Measurements from ENCODE around the gene IZUMO2. TPM values are rescaled to one million over a fixed set of nuclear protein-coding genes. Genes with fewer than 3 reads are reported as not detected.

The IZUMO2 gene
- polyA plus RNA-seq, 3 donors, result not detected

GRCh38 chr19:50190439-50190891 is 27.4 kb upstream of the IZUMO2 start:
- no peak overlapping the region for H3K27ac ChIP-seq (ENCODE audit: low read depth, low read length)
- 62 to 71% (median 67%) methylated on average over 8 of the region's 8 CpGs for WGBS, 3 donors

GRCh38 chr19:50189331-50189730 is 26.2 kb upstream of the IZUMO2 start:
- no peak overlapping the region for H3K27ac ChIP-seq (ENCODE audit: low read depth, low read length)
- 69 to 77% (median 75%) methylated on average over 8 of the region's 8 CpGs for WGBS, 3 donors

- 40 to 82% (median 77%) methylated on average over 13 of the region's 13 CpGs for WGBS, 3 donors
- H3K27ac ChIP-seq (ENCODE audit: low read depth, low read length), result no peak overlapping the region
Observed at GRCh38 chr19:50187937-50188336, 24.9 kb upstream of the IZUMO2 start.

- no peak overlapping the region for H3K27ac ChIP-seq (ENCODE audit: low read depth, low read length)
- WGBS, 3 donors, result 17 to 34% (median 29%) methylated on average over 1 of the region's 1 CpG
Observed at GRCh38 chr19:50184196-50184595, 21.1 kb upstream of the IZUMO2 start.

GRCh38 chr19:50181121-50181520 is 18.0 kb upstream of the IZUMO2 start:
- 45 to 82% (median 79%) methylated on average over 5 of the region's 5 CpGs for WGBS, 3 donors
- H3K27ac ChIP-seq (ENCODE audit: low read depth, low read length), result no peak overlapping the region

GRCh38 chr19:50178859-50179537 is 15.9 kb upstream of the IZUMO2 start:
- H3K27ac ChIP-seq (ENCODE audit: low read depth, low read length), result no peak overlapping the region

GRCh38 chr19:50178320-50178719 is 15.2 kb upstream of the IZUMO2 start:
- H3K27ac ChIP-seq (ENCODE audit: low read depth, low read length), result no peak overlapping the region
- WGBS, 3 donors, result 52 to 79% (median 66%) methylated on average over 1 of the region's 1 CpG

More at GRCh38 chr19:50178859-50179537, 15.9 kb upstream of the IZUMO2 start:
- 39 to 57% (median 45%) methylated on average over 9 of the region's 9 CpGs for WGBS, 3 donors

- no peak overlapping the region for H3K27ac ChIP-seq (ENCODE audit: low read depth, low read length)
- WGBS, 3 donors, result 77 to 86% (median 81%) methylated on average over 9 of the region's 9 CpGs
Observed at GRCh38 chr19:50176775-50177174, 13.7 kb upstream of the IZUMO2 start.

GRCh38 chr19:50175924-50176323 is 12.8 kb upstream of the IZUMO2 start:
- WGBS, 3 donors, result 80 to 82% (median 80%) methylated on average over 10 of the region's 10 CpGs
- H3K27ac ChIP-seq (ENCODE audit: low read depth, low read length), result no peak overlapping the region

- no peak overlapping the region for H3K27ac ChIP-seq (ENCODE audit: low read depth, low read length)
- WGBS, 3 donors, result 45 to 60% (median 54%) methylated on average over 5 of the region's 5 CpGs
Observed at GRCh38 chr19:50174100-50174793, 11.2 kb upstream of the IZUMO2 start.

GRCh38 chr19:50173127-50173526 is 10.0 kb upstream of the IZUMO2 start:
- H3K27ac ChIP-seq (ENCODE audit: low read depth, low read length), result no peak overlapping the region
- 57 to 65% (median 59%) methylated on average over 8 of the region's 8 CpGs for WGBS, 3 donors

GRCh38 chr19:50172726-50173125 is 9.6 kb upstream of the IZUMO2 start:
- H3K27ac ChIP-seq (ENCODE audit: low read depth, low read length), result no peak overlapping the region

- WGBS, 3 donors, result 83 to 86% (median 84%) methylated on average over 5 of the region's 5 CpGs
- no peak overlapping the region for H3K27ac ChIP-seq (ENCODE audit: low read depth, low read length)
Observed at GRCh38 chr19:50171752-50172151, 8.7 kb upstream of the IZUMO2 start.

- WGBS, 3 donors, result 24 to 40% (median 31%) methylated on average over 12 of the region's 12 CpGs
- no peak overlapping the region for H3K27ac ChIP-seq (ENCODE audit: low read depth, low read length)
Observed at GRCh38 chr19:50167314-50167721, 4.2 kb upstream of the IZUMO2 start.

GRCh38 chr19:50159078-50159477 is 4.0 kb downstream of the IZUMO2 start:
- 86 to 98% (median 92%) methylated on average over 2 of the region's 2 CpGs for WGBS, 3 donors
- H3K27ac ChIP-seq (ENCODE audit: low read depth, low read length), result no peak overlapping the region

- no peak overlapping the region for H3K27ac ChIP-seq (ENCODE audit: low read depth, low read length)
Observed at GRCh38 chr19:50158577-50158976, 4.5 kb downstream of the IZUMO2 start.

GRCh38 chr19:50155520-50156109 is 7.5 kb downstream of the IZUMO2 start:
- no peak overlapping the region for H3K27ac ChIP-seq (ENCODE audit: low read depth, low read length)
- 74 to 85% (median 78%) methylated on average over 8 of the region's 8 CpGs for WGBS, 3 donors

GRCh38 chr19:50154529-50154928 is 8.6 kb downstream of the IZUMO2 start:
- no peak overlapping the region for H3K27ac ChIP-seq (ENCODE audit: low read depth, low read length)
- 70 to 78% (median 73%) methylated on average over 11 to 16 of the region's 16 CpGs for WGBS, 3 donors

- H3K27ac ChIP-seq (ENCODE audit: low read depth, low read length), result no peak overlapping the region
- WGBS, 3 donors, result 66 to 74% (median 73%) methylated on average over 4 of the region's 4 CpGs
Observed at GRCh38 chr19:50152578-50152977, 10.5 kb downstream of the IZUMO2 start.

GRCh38 chr19:50148528-50148927 is 14.6 kb downstream of the IZUMO2 start:
- no peak overlapping the region for H3K27ac ChIP-seq (ENCODE audit: low read depth, low read length)

Measured in adipose tissue (tissue), 3 donors.